GM23338 (cell line): ENCODE results near the gene FRMD1. TPM values are rescaled to one million over a fixed set of nuclear protein-coding genes. Genes with fewer than 3 reads are reported as not detected.

ENCODE experiments used
- ATAC-seq: fragments of 200-7000 bp; cut with Tn5 transposase; 3 replicates; pipeline ENCODE4 v1.9.1; 2020
- DNase-seq: peaks from one replicate; pipeline ENCODE4 v3.0.0-alpha.2; 2015; ENCODE audit warnings: low spot score
- H2AFZ ChIP-seq: fragments of 200-600 bp; sonication (generic); 2 replicates; pipeline ENCODE4 v1.8.0; 2016; ENCODE audit warnings: antibody characterized with exemption, mild to moderate bottlenecking, moderate library complexity
- H3F3A ChIP-seq: fragments of 200-600 bp; sonication (generic); replicated peaks from 2 replicates; pipeline ENCODE4 v1.8.0; 2017; ENCODE audit warnings: antibody characterized with exemption, mixed run types, low read depth
- H3K27ac ChIP-seq: fragments of 200-600 bp; sonication (generic); 2 replicates; pipeline ENCODE4 v1.6.1; 2016; ENCODE audit warnings: low read depth
- H3K27me3 ChIP-seq: fragments of 200-600 bp; sonication (generic); 2 replicates; pipeline ENCODE4 v1.8.0; 2016; ENCODE audit warnings: mild to moderate bottlenecking, mixed run types, moderate library complexity; ENCODE audit not compliant: insufficient read depth
- H3K36me3 ChIP-seq: fragments of 200-600 bp; sonication (generic); 2 replicates; pipeline ENCODE4 v1.8.0; 2016; ENCODE audit warnings: mild to moderate bottlenecking; ENCODE audit not compliant: insufficient read depth
- H3K4me1 ChIP-seq: fragments of 200-600 bp; sonication (generic); 2 replicates; pipeline ENCODE4 v1.8.0; 2016; ENCODE audit warnings: mild to moderate bottlenecking, moderate library complexity; ENCODE audit not compliant: insufficient read depth
- H3K4me2 ChIP-seq: fragments of 200-600 bp; sonication (generic); 2 replicates; pipeline ENCODE4 v1.7.1; 2017; ENCODE audit warnings: mixed run types
- H3K4me3 ChIP-seq: fragments of 200-600 bp; sonication (generic); 2 replicates; pipeline ENCODE4 v1.6.1; 2016; ENCODE audit warnings: mixed run types
- H3K79me2 ChIP-seq: fragments of 200-600 bp; sonication (generic); replicated peaks from 2 replicates; pipeline ENCODE4 v1.8.0; 2017; ENCODE audit warnings: mild to moderate bottlenecking; ENCODE audit not compliant: insufficient read depth
- H3K9me2 ChIP-seq: fragments of 200-600 bp; sonication (generic); 2 replicates; pipeline ENCODE4 v1.8.0; 2017; ENCODE audit not compliant: insufficient read depth
- H4K20me1 ChIP-seq: fragments of 200-600 bp; sonication (generic); replicated peaks from 2 replicates; pipeline ENCODE4 v1.8.0; 2017; ENCODE audit warnings: mild to moderate bottlenecking; ENCODE audit not compliant: insufficient read depth
- H3K27ac Mint-ChIP-seq: 2 replicates; pipeline ENCODE4 v1.8.0; 2020; ENCODE audit warnings: inconsistent platforms, mild to moderate bottlenecking, moderate library complexity, mixed read lengths
- H3K27me3 Mint-ChIP-seq: 3 replicates; pipeline ENCODE4 v1.8.0; 2022; ENCODE audit warnings: low read depth, mild to moderate bottlenecking, moderate library complexity, mixed read lengths, inconsistent platforms; ENCODE audit not compliant: insufficient read depth, poor library complexity
- H3K36me3 Mint-ChIP-seq: 3 replicates; pipeline ENCODE4 v1.8.0; 2021; ENCODE audit warnings: low read depth, mild to moderate bottlenecking, inconsistent platforms, moderate library complexity, mixed read lengths
- H3K4me1 Mint-ChIP-seq: 3 replicates; pipeline ENCODE4 v1.8.0; 2020; ENCODE audit warnings: mild to moderate bottlenecking, inconsistent platforms, mixed read lengths
- H3K4me3 Mint-ChIP-seq: 3 replicates; pipeline ENCODE4 v1.8.0; 2021; ENCODE audit warnings: moderate library complexity, mild to moderate bottlenecking, inconsistent platforms, mixed read lengths
- H3K9me3 Mint-ChIP-seq: 3 replicates; pipeline ENCODE4 v1.8.0; 2020; ENCODE audit warnings: moderate library complexity, mild to moderate bottlenecking, inconsistent platforms, mixed read lengths
- CREB1 ChIP-seq: fragments of 250-450 bp; sonication (Bioruptor Pico); IDR thresholded peaks from 2 replicates; pipeline ENCODE4 v1.5.0; 2020; ENCODE audit warnings: low read depth, mild to moderate bottlenecking, moderate library complexity
- EZH2 ChIP-seq: fragments of 200-600 bp; sonication (generic); IDR thresholded peaks from one replicate; pipeline ENCODE4 v1.8.0; 2017; ENCODE audit warnings: antibody characterized with exemption, mild to moderate bottlenecking, low read depth; ENCODE audit not compliant: unreplicated experiment
- EZH2phosphoT487 ChIP-seq: fragments of 200-600 bp; sonication (generic); IDR thresholded peaks from one replicate; pipeline ENCODE4 v1.8.1; 2018; ENCODE audit warnings: antibody characterized with exemption; ENCODE audit not compliant: unreplicated experiment
- JUNB ChIP-seq: IDR thresholded peaks from one replicate; pipeline ENCODE4 v1.6.1; 2016; ENCODE audit warnings: antibody characterized with exemption; ENCODE audit not compliant: unreplicated experiment
- NANOG ChIP-seq: IDR thresholded peaks from 2 replicates; pipeline ENCODE4 v1.6.1; 2016; ENCODE audit warnings: antibody characterized with exemption, borderline replicate concordance
- POLR2AphosphoS5 ChIP-seq: IDR thresholded peaks from 2 replicates; pipeline ENCODE4 v1.6.1; 2016; ENCODE audit warnings: antibody characterized with exemption, low read depth
- STAT1 ChIP-seq: IDR thresholded peaks from one replicate; pipeline ENCODE4 v1.6.1; 2016; ENCODE audit warnings: antibody characterized with exemption; ENCODE audit not compliant: unreplicated experiment
- ZNF114 ChIP-seq: fragments of 250-450 bp; sonication (Bioruptor Pico); IDR thresholded peaks from 2 replicates; pipeline ENCODE4 v1.5.0; 2020; ENCODE audit warnings: mild to moderate bottlenecking, moderate library complexity
- ZNF331 ChIP-seq: fragments of 250-450 bp; sonication (Bioruptor Pico); IDR thresholded peaks from 2 replicates; pipeline ENCODE4 v1.5.0; 2020; ENCODE audit warnings: low read depth, mild to moderate bottlenecking, moderate library complexity
- ZNF462 ChIP-seq: fragments of 250-450 bp; sonication (Bioruptor Pico); IDR thresholded peaks from 2 replicates; pipeline ENCODE4 v1.5.0; 2020; ENCODE audit warnings: mild to moderate bottlenecking, moderate library complexity
- polyA plus RNA-seq: library from polyadenylated mRNA; unstranded; fragments of >200 nt; fragmentation: Nextera tagmentation; extraction: Ambion mirVana; gene quantifications from 2 replicates; pipeline ENCODE4 v1.2.1, GENCODE V29; 2016
- total RNA-seq: library from RNA; depleted of rRNA; stranded (reverse); fragments of >200 nt; shearing (Covaris generic); gene quantifications from 2 replicates; pipeline ENCODE4 v1.2.3, GENCODE V29; 2014
- TF ChIP-seq, protein P1 (sequence below): IDR thresholded peaks from 2 replicates; pipeline ENCODE4 v1.6.1; 2016; ENCODE audit warnings: antibody characterized with exemption
- TF ChIP-seq, protein P2 (sequence below): IDR thresholded peaks from one replicate; pipeline ENCODE4 v1.6.1; 2018; ENCODE audit warnings: antibody characterized with exemption; ENCODE audit not compliant: unreplicated experiment
- TF ChIP-seq, protein P3 (sequence below), 2 experiments: fragments of 200-600 bp in 1 of 2; sonication (generic) in 1 of 2; conservative IDR thresholded peaks; 2 replicates each; pipeline versions ENCODE4 v1.5.1 to v1.6.1; 2016 to 2017; ENCODE audit warnings: antibody characterized with exemption in 2 of 2, low read depth in 2 of 2, mild to moderate bottlenecking in 2 of 2, moderate library complexity in 1 of 2

FRMD1 gene
- total and polyA plus RNA-seq, 2 experiments from 2014 or later: 1.0 to 2.0 TPM

- Histone ChIP-seq H3K4me2 (no peak overlapping the region), H3K9me2 (no peaks in the 10 kb centered on the region), H3K79me2 (no peaks in the 10 kb centered on the region), H3F3A (no peaks in the 10 kb centered on the region), H3K4me3 (no peak overlapping the region), H3K36me3 (no peaks in the 10 kb centered on the region), H3K4me1 (no peaks in the 10 kb centered on the region), H2AFZ (no peak overlapping the region), H3K27me3 (no peaks in the 10 kb centered on the region), H4K20me1 (no peaks in the 10 kb centered on the region), H3K27ac (no peak overlapping the region)
- no peaks in the 10 kb centered on the region; the same call in 2 of the 3 replicates for H3K9me3 Mint-ChIP-seq
- DNase-seq (no peak), ATAC-seq (no peak)
- no peak overlapping the region for H3K4me3 Mint-ChIP-seq
- TF ChIP-seq CREB1 (CRISPR knock-in tag) (no peak), ZNF331 (no peak), ZNF462 (CRISPR knock-in tag) (no peak), ZNF114 (CRISPR knock-in tag) (no peak), NANOG (no peak), STAT1 (no peak), POLR2AphosphoS5 (no peak), JUNB (no peak), EZH2phosphoT487 (no peak), EZH2 (no peak)
- TF ChIP-seq, protein P1, sequence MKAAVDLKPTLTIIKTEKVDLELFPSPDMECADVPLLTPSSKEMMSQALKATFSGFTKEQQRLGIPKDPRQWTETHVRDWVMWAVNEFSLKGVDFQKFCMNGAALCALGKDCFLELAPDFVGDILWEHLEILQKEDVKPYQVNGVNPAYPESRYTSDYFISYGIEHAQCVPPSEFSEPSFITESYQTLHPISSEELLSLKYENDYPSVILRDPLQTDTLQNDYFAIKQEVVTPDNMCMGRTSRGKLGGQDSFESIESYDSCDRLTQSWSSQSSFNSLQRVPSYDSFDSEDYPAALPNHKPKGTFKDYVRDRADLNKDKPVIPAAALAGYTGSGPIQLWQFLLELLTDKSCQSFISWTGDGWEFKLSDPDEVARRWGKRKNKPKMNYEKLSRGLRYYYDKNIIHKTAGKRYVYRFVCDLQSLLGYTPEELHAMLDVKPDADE: no peak
- TF ChIP-seq, protein P2, sequence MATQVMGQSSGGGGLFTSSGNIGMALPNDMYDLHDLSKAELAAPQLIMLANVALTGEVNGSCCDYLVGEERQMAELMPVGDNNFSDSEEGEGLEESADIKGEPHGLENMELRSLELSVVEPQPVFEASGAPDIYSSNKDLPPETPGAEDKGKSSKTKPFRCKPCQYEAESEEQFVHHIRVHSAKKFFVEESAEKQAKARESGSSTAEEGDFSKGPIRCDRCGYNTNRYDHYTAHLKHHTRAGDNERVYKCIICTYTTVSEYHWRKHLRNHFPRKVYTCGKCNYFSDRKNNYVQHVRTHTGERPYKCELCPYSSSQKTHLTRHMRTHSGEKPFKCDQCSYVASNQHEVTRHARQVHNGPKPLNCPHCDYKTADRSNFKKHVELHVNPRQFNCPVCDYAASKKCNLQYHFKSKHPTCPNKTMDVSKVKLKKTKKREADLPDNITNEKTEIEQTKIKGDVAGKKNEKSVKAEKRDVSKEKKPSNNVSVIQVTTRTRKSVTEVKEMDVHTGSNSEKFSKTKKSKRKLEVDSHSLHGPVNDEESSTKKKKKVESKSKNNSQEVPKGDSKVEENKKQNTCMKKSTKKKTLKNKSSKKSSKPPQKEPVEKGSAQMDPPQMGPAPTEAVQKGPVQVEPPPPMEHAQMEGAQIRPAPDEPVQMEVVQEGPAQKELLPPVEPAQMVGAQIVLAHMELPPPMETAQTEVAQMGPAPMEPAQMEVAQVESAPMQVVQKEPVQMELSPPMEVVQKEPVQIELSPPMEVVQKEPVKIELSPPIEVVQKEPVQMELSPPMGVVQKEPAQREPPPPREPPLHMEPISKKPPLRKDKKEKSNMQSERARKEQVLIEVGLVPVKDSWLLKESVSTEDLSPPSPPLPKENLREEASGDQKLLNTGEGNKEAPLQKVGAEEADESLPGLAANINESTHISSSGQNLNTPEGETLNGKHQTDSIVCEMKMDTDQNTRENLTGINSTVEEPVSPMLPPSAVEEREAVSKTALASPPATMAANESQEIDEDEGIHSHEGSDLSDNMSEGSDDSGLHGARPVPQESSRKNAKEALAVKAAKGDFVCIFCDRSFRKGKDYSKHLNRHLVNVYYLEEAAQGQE: no peak
- TF ChIP-seq, protein P3, sequence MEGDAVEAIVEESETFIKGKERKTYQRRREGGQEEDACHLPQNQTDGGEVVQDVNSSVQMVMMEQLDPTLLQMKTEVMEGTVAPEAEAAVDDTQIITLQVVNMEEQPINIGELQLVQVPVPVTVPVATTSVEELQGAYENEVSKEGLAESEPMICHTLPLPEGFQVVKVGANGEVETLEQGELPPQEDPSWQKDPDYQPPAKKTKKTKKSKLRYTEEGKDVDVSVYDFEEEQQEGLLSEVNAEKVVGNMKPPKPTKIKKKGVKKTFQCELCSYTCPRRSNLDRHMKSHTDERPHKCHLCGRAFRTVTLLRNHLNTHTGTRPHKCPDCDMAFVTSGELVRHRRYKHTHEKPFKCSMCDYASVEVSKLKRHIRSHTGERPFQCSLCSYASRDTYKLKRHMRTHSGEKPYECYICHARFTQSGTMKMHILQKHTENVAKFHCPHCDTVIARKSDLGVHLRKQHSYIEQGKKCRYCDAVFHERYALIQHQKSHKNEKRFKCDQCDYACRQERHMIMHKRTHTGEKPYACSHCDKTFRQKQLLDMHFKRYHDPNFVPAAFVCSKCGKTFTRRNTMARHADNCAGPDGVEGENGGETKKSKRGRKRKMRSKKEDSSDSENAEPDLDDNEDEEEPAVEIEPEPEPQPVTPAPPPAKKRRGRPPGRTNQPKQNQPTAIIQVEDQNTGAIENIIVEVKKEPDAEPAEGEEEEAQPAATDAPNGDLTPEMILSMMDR (conservative IDR thresholded peaks at IDR 0.05; ENCODE audit: low read depth in 2 of 2): no peak
- peaks cover 28% of the 10 kb centered on the region for H3K4me1 Mint-ChIP-seq
- H3K36me3 Mint-ChIP-seq: no peaks in the 10 kb centered on the region
- H3K27ac Mint-ChIP-seq: no peak overlapping the region
- H3K27me3 Mint-ChIP-seq: peaks cover 14% of the 10 kb centered on the region
Measured at GRCh38 chr6:168090064-168090690, 11.2 kb upstream of the FRMD1 start.
